Esophagus muscularis mucosa (tissue), 4 donors: Measurements from ENCODE around the gene ZNF581.

ENCODE experiments used
- CTCF ChIP-seq, 3 experiments: fragments of 200-600 bp in 2 of 3; fragments of 450-650 bp in 1 of 3; sonication (generic) in 2 of 3; IDR thresholded peaks; one replicate each; pipeline ENCODE4 v1.5.1; 2017 to 2019; ENCODE audit warnings: antibody characterized with exemption in 3 of 3, mild to moderate bottlenecking in 2 of 3, moderate library complexity in 1 of 3
- EP300 ChIP-seq: sonication (generic); formaldehyde crosslinking; IDR thresholded peaks from one replicate; pipeline ENCODE4 v1.6.1; 2017; ENCODE audit warnings: antibody characterized with exemption
- POLR2A ChIP-seq: fragments of 450-650 bp; IDR thresholded peaks from one replicate; pipeline ENCODE4 v1.6.1; 2017; ENCODE audit warnings: antibody characterized with exemption, moderate library complexity, mild to moderate bottlenecking, low read depth
- POLR2AphosphoS5 ChIP-seq, 2 donors: sonication (generic); formaldehyde crosslinking; IDR thresholded peaks; one replicate each; pipeline ENCODE4 v1.6.1; 2017; ENCODE audit warnings: antibody characterized with exemption in 2 of 2

GRCh38 chr19:55667958-55668357 is 24.5 kb downstream of the ZNF581 start:
- no peak for TF ChIP-seq CTCF (IDR thresholded peaks at IDR 0.05)
- TF ChIP-seq EP300 = no peak
- TF ChIP-seq POLR2AphosphoS5 (IDR thresholded peaks at IDR 0.05) = no peak
- no peak for TF ChIP-seq POLR2A
